Measurements from ENCODE around the gene CBX8. TPM values are rescaled to one million over a fixed set of nuclear protein-coding genes. Genes with fewer than 3 reads are reported as not detected.

CBX8 gene
- total and polyA plus RNA-seq, 2 of the 8 experiments (the other 6 are each of a cell fraction or from before 2014, with no cell fraction given): 0.09 to 2.1 TPM

- TF ChIP-seq BACH1 (IDR thresholded peaks at IDR 0.05; ENCODE audit: low read length) (no peak), ASH2L (IDR thresholded peaks at IDR 0.05; ENCODE audit: low read length) (no peak), RBBP5 (IDR thresholded peaks at IDR 0.05; ENCODE audit: borderline replicate concordance, low read depth, low read length) (no peak), E2F6 (IDR thresholded peaks at IDR 0.05) (no peak)
These were observed 48.7 kb upstream of the CBX8 start (continued) for GRCh38 chr17:79845601-79845949.

All from H1 (cell line).